ENCODE measurements around the gene EMC8. TPM values are rescaled to one million over a fixed set of nuclear protein-coding genes. Genes with fewer than 3 reads are reported as not detected.

The EMC8 gene
- total RNA-seq, 1 experiment from 2014 or later: 62.7 TPM

- intact Hi-C loops (cut with micrococcal nuclease; ENCODE audit: unreplicated experiment): no loop called here
- no peak overlapping the region for H3K27ac ChIP-seq (ENCODE audit: low read depth, low read length, poor library complexity, severe bottlenecking)
- TF ChIP-seq CTCF (conservative IDR thresholded peaks at IDR 0.05; ENCODE audit: low read depth, low read length) (no peak), EZH2 (IDR thresholded peaks at IDR 0.05; ENCODE audit: borderline replicate concordance, low read depth, low read length, poor library complexity, severe bottlenecking) (no peak)
- POLR2A ChIA-PET (ENCODE audit: low non-redundant PET): no interaction called here
- H3K4me3 ChIP-seq (ENCODE audit: low read depth, low read length, poor library complexity, severe bottlenecking): no peak overlapping the region
- H3K27me3 ChIP-seq (replicated peaks; ENCODE audit: insufficient read depth, low read depth, low read length, poor library complexity): no peaks in the 10 kb centered on the region
- no peak for DNase-seq (ENCODE audit: low spot score)
- no peaks in the 10 kb centered on the region for H3K4me1 ChIP-seq (ENCODE audit: insufficient read depth, low read length, poor library complexity, severe bottlenecking)
- CTCF ChIA-PET: no interaction called here
- no peaks in the 10 kb centered on the region for H3K9me3 ChIP-seq (ENCODE audit: low read depth, low read length, poor library complexity, severe bottlenecking)
- BruUV-seq (replicated peaks): no TSS peak
- peaks cover 42% of the 10 kb centered on the region for H3K36me3 ChIP-seq (ENCODE audit: insufficient read depth, low read length, poor library complexity, severe bottlenecking)
Observed at GRCh38 chr16:85777583-85778310, 21.6 kb downstream of the EMC8 start.

GRCh38 chr16:85774811-85775210 is 24.5 kb downstream of the EMC8 start:
- BruUV-seq (replicated peaks): no TSS peak
- POLR2A ChIA-PET (ENCODE audit: low non-redundant PET): no interaction called here

GRCh38 chr16:85774136-85774535 is 25.2 kb downstream of the EMC8 start:
- BruUV-seq (replicated peaks): no TSS peak
- no peaks in the 10 kb centered on the region for H3K27me3 ChIP-seq (replicated peaks; ENCODE audit: insufficient read depth, low read depth, low read length, poor library complexity)
- intact Hi-C loops (cut with micrococcal nuclease; ENCODE audit: unreplicated experiment): no loop called here
- peaks cover 24% of the 10 kb centered on the region for H3K36me3 ChIP-seq (ENCODE audit: insufficient read depth, low read length, poor library complexity, severe bottlenecking)
- ChIA-PET POLR2A (ENCODE audit: low non-redundant PET) (no interaction called here), CTCF (no interaction called here)
- no peaks in the 10 kb centered on the region for H3K4me1 ChIP-seq (ENCODE audit: insufficient read depth, low read length, poor library complexity, severe bottlenecking)
- no peak overlapping the region for H3K27ac ChIP-seq (ENCODE audit: low read depth, low read length, poor library complexity, severe bottlenecking)
- no peak for DNase-seq (ENCODE audit: low spot score)
- H3K9me3 ChIP-seq (ENCODE audit: low read depth, low read length, poor library complexity, severe bottlenecking): no peaks in the 10 kb centered on the region
- TF ChIP-seq CTCF (conservative IDR thresholded peaks at IDR 0.05; ENCODE audit: low read depth, low read length) (no peak), EZH2 (IDR thresholded peaks at IDR 0.05; ENCODE audit: borderline replicate concordance, low read depth, low read length, poor library complexity, severe bottlenecking) (no peak)
- no peak overlapping the region for H3K4me3 ChIP-seq (ENCODE audit: low read depth, low read length, poor library complexity, severe bottlenecking)

More at GRCh38 chr16:85774811-85775210, 24.5 kb downstream of the EMC8 start:
- no peak for DNase-seq (ENCODE audit: low spot score)
- H3K27ac ChIP-seq (ENCODE audit: low read depth, low read length, poor library complexity, severe bottlenecking): no peak overlapping the region
- no peaks in the 10 kb centered on the region for H3K9me3 ChIP-seq (ENCODE audit: low read depth, low read length, poor library complexity, severe bottlenecking)
- H3K4me3 ChIP-seq (ENCODE audit: low read depth, low read length, poor library complexity, severe bottlenecking): no peak overlapping the region
- no peaks in the 10 kb centered on the region for H3K4me1 ChIP-seq (ENCODE audit: insufficient read depth, low read length, poor library complexity, severe bottlenecking)
- no peaks in the 10 kb centered on the region for H3K27me3 ChIP-seq (replicated peaks; ENCODE audit: insufficient read depth, low read depth, low read length, poor library complexity)
- CTCF ChIA-PET: no interaction called here
- intact Hi-C loops (cut with micrococcal nuclease; ENCODE audit: unreplicated experiment): no loop called here
- TF ChIP-seq EZH2 (IDR thresholded peaks at IDR 0.05; ENCODE audit: borderline replicate concordance, low read depth, low read length, poor library complexity, severe bottlenecking) (no peak), CTCF (conservative IDR thresholded peaks at IDR 0.05; ENCODE audit: low read depth, low read length) (no peak)
- H3K36me3 ChIP-seq (ENCODE audit: insufficient read depth, low read length, poor library complexity, severe bottlenecking): peaks cover 31% of the 10 kb centered on the region
